ENCODE measurements around the gene P2RX3. TPM values are rescaled to one million over a fixed set of nuclear protein-coding genes. Genes with fewer than 3 reads are reported as not detected.
"Not testable (repeated sequence)": the region's sequence is repeated elsewhere in the genome, so short reads cannot be mapped to it uniquely, and the experiment has no call there.

P2RX3 gene
- not detected in 2 replicates for total RNA-seq

DNA sequence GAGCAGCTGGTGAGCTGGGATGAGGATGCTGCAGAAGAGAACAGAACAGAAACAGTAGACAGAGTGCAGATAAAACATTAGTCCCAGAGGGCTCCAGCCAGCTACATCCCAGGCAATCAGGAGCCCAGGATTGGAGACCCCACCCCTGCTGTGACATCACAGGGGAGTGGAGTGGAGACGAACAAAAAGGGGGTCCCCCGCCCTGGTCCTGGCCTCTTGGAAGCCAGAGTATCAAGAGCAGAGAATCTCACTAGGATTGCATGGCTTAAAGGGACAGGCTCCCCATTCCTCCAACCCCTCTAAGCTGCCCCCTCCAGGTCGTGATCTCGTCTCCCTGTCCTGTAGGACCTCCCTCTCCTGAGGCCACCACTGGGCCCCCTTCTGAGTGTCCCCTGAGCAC, at the start of gene P2RX3:
TSS of gene P2RX3 (plus strand) at position 211 of the 400 bp plus-strand sequence. CDS start 199 bp downstream, outside the sequence.
- H3K9me3 Mint-ChIP-seq, result no peaks in the 10 kb centered on the region
- DNase-seq (ENCODE audit: low spot score), result no peak
- no peak within 1 kb of the TSS for H3K4me3 Mint-ChIP-seq (ENCODE audit: low read depth)
- peaks cover 20% of the 10 kb centered on the region for H3K36me3 Mint-ChIP-seq (ENCODE audit: low read depth)
- peaks cover 27% of the 10 kb centered on the region for H3K4me1 Mint-ChIP-seq (ENCODE audit: low read depth)
- intact Hi-C loops (cut with micrococcal nuclease), result loop anchor here (5.0 to 10.0 kb wide), 3 partner anchors 89 to 457 kb away; partner anchors contain the start of genes SLC43A3 and YPEL4
- peaks cover 12% of the 10 kb centered on the region for H3K27me3 Mint-ChIP-seq (ENCODE audit: low read depth)
- H3K27ac Mint-ChIP-seq, result no peak within 1 kb of the TSS

DNA sequence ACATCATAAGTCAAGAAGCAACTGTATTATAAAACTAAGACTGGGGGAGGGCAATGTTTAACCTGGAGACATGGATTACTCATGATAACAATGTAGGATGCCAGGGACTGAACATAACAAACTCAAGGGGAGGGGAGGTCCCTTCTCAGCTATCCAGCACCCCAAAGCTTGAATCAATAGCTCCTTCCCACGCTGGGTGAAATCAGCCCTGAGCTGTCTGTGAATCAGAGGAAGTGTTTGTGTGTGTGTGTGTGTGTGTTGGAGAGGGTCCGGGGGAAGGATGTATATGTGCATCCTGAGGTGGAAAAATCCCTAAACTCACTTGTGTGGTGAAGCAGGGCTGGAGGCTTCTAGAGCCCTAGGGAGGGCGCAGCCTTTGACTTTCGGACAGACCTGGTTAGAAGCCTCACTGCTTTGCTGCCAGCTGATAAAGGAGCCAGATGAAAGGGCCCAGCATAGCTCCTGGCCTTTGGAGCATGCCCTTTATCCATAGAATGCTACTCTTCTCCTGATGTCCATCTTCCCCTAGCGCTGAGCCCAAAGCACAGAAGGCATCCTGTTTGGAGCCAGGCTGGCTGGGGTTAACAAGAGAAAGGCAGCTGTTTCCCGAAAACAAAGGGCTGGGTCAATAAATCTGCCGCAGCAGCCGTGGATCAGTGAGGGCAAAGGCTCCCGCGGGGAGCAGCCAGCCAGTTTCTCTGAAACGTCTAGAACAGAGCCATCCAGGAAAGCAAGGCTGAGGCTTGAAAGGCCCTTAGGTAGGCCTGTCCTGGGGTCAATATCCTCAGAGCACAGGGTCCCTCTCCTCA, 49.2 kb upstream of the P2RX3 start:
- Mint-ChIP-seq H3K4me3 (ENCODE audit: low read depth) (no peak overlapping the region), H3K27ac (no peak overlapping the region), H3K36me3 (ENCODE audit: low read depth) (no peaks in the 10 kb centered on the region), H3K9me3 (no peaks in the 10 kb centered on the region), H3K27me3 (ENCODE audit: low read depth) (no peaks in the 10 kb centered on the region), H3K4me1 (ENCODE audit: low read depth) (no peaks in the 10 kb centered on the region)
- intact Hi-C loops (cut with micrococcal nuclease), result no loop called here
- no peak for DNase-seq (ENCODE audit: low spot score)

DNA sequence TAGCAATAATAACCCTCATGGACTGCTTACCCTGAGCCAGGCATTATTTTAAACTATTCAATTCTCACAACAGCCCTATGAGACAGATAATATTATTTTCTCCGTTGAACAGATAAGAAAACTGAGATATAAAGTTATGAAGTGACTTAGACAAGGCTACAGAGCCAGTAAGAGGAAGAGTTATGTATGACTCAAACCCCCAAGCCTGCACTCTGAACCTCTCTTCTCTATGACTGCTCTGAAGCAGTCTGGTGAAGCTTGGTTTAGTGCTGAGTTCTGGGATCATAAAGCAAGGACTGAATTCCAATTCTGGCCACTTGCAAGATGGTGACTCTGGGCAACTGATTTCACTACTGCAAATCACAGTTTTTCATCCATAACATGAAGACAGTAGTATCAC, 47.9 kb upstream of the P2RX3 start:
- intact Hi-C loops (cut with micrococcal nuclease), result no loop called here
- H3K4me1 Mint-ChIP-seq (ENCODE audit: low read depth), result no peaks in the 10 kb centered on the region
- H3K4me3 Mint-ChIP-seq (ENCODE audit: low read depth), result no peak overlapping the region
- no peak for DNase-seq (ENCODE audit: low spot score)
- no peaks in the 10 kb centered on the region for H3K9me3 Mint-ChIP-seq
- H3K27ac Mint-ChIP-seq, result no peak overlapping the region
- no peaks in the 10 kb centered on the region for H3K36me3 Mint-ChIP-seq (ENCODE audit: low read depth)
- H3K27me3 Mint-ChIP-seq (ENCODE audit: low read depth), result no peaks in the 10 kb centered on the region

DNA sequence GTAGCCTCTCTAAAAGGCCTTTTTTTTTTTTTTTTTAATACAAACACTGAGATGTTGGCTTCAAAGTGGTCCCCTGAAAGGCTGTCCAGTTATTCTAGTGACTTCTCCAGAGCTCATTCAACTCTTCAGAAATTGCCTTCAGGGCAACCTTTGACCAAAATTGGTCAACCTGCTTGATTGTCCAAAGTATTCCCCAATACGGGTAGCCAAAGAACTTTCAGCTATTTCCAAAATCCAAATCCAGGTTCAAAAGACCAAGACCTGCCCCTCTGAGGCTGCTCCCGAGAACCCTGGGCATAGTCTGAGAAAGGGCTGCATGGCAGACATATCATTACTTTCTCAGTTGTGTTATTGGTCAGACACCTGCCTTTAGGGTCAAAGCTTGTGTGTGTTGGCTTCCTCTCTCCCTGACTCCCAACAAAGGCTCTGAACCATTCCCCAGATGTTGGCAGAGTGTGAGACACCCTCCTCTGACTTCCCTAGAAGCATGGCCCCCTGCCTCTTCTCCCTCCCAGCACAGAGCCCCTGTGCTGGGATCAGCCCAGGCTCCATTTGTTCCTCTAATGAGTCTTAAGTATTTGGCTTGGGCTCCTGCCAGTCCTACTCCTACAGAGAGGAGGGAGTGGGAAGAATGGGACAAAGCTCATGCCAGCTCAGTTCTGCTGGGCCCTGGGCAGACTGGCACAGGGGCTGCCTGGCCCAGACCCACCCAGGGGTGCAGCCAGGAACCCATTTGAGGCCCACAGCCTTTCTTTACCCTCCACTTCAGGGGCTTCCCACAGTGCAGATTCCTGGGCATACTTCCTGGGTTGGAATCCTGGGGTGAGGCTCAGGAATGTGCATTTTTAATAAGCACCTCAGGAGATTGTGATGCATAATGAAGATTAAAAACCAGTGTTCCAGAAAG, 43.7 kb upstream of the P2RX3 start:
- intact Hi-C loops (cut with micrococcal nuclease), result no loop called here
- Mint-ChIP-seq H3K27ac (no peak overlapping the region), H3K9me3 (peaks cover 3% of the 10 kb centered on the region), H3K4me1 (ENCODE audit: low read depth) (no peaks in the 10 kb centered on the region), H3K36me3 (ENCODE audit: low read depth) (peaks cover 10% of the 10 kb centered on the region), H3K4me3 (ENCODE audit: low read depth) (no peak overlapping the region), H3K27me3 (ENCODE audit: low read depth) (no peaks in the 10 kb centered on the region)
- DNase-seq (ENCODE audit: low spot score), result no peak

DNA sequence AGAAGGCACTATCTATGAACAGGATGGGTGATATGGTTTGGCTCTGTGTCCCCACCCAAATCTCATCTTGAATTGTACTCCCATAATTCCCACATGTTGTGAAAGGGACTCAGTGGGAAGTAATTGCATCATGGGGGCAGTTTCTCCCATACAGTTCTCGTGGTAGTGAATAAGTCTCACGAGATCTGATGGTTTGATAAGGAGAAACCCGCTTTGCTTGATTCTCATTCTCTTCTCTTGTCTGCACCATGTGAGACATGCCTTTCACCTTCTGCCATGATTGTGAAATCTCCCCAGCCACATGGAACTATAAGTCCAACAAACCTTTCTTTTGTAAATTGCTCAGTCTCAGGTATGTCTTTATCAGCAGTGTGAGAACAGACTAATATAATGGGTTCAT, 41.9 kb upstream of the P2RX3 start:
- DNase-seq (ENCODE audit: low spot score); H3K4me1 Mint-ChIP-seq (ENCODE audit: low read depth); H3K27me3 Mint-ChIP-seq (ENCODE audit: low read depth); H3K9me3 Mint-ChIP-seq; H3K4me3 Mint-ChIP-seq (ENCODE audit: low read depth); intact Hi-C loops (cut with micrococcal nuclease); H3K27ac Mint-ChIP-seq: not testable (repeated sequence)
- peaks cover 24% of the 10 kb centered on the region for H3K36me3 Mint-ChIP-seq (ENCODE audit: low read depth)

DNA sequence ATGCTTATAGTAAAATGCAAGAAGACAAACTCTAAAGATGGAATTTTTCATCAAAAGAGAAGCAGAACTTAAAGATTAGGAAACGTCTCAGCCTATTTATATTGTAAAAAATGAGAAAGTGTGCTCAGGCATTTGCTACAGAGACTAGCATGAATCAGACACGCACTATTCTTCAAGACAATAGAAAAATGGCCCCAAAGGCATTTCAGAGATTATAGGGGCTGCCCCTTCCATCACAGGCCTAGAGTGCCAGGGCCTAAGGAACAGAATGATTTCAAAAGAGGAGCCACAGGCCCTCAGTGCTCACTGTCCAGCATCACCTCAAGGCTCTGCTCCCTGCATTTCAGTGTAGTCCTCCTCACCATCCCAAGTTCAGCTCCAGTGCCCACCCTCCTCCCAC, 40.9 kb upstream of the P2RX3 start:
- no peaks in the 10 kb centered on the region for H3K4me1 Mint-ChIP-seq (ENCODE audit: low read depth)
- peaks cover 30% of the 10 kb centered on the region for H3K36me3 Mint-ChIP-seq (ENCODE audit: low read depth)
- no peak overlapping the region for H3K27ac Mint-ChIP-seq
- peaks cover 7% of the 10 kb centered on the region for H3K9me3 Mint-ChIP-seq
- intact Hi-C loops (cut with micrococcal nuclease), result no loop called here
- DNase-seq (ENCODE audit: low spot score), result no peak
- no peaks in the 10 kb centered on the region for H3K27me3 Mint-ChIP-seq (ENCODE audit: low read depth)
- H3K4me3 Mint-ChIP-seq (ENCODE audit: low read depth), result no peak overlapping the region

DNA sequence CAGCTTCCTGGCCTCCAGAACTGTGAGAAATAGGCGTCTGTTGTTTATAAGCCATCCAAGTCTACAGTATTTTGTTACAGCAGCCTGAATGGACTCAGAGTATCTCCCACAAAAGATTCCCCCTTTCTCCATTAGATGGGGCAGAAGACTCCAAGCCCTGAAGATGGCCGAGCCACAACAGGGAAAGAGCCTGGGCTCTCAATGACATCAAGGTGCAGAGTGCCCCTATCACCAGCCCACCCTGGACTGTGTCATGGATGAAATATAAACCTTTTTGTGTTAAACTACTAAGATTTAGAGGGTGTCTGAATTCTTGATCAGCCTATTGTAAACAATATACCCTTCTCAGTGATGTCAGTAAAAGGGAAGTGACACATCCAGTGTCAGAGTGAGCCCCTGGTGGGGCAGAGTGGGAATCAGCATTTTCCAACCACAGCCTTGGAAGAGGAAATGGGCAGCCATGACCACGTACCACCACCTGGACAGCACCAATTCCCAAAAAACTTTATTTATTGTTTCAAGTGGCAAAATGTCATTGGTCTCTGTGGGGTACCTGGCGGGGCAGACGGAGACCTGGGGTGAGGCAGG, 38.9 kb upstream of the P2RX3 start:
- no peak overlapping the region for H3K27ac Mint-ChIP-seq
- peaks cover 31% of the 10 kb centered on the region for H3K36me3 Mint-ChIP-seq (ENCODE audit: low read depth)
- H3K4me1 Mint-ChIP-seq (ENCODE audit: low read depth), result no peaks in the 10 kb centered on the region
- H3K27me3 Mint-ChIP-seq (ENCODE audit: low read depth), result no peaks in the 10 kb centered on the region
- intact Hi-C loops (cut with micrococcal nuclease), result no loop called here
- peaks cover 7% of the 10 kb centered on the region for H3K9me3 Mint-ChIP-seq
- DNase-seq (ENCODE audit: low spot score), result no peak
- no peak overlapping the region for H3K4me3 Mint-ChIP-seq (ENCODE audit: low read depth)

DNA sequence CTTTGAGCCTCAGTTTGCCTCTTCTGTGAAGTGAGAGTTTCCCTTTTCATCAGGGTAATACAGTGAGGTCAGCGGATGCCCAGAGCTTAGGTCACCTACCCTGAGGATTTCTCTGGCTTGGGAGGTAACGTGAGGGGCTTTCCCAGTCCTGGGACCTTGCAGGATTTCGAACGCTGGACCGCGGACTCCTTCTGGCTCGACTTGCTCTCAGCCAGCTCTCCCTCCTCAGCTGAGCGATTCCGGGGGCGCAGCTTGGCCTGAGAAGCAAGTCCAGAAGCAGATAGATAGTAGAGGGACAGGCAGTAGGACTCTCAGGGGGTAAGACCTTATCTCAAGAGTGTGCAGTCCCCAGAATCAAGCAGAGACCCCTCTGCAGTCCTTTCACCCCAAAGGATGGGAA, 37.4 kb upstream of the P2RX3 start:
- peaks cover 7% of the 10 kb centered on the region for H3K9me3 Mint-ChIP-seq
- H3K4me3 Mint-ChIP-seq (ENCODE audit: low read depth), result no peak overlapping the region
- H3K4me1 Mint-ChIP-seq (ENCODE audit: low read depth), result no peaks in the 10 kb centered on the region
- intact Hi-C loops (cut with micrococcal nuclease), result no loop called here
- DNase-seq (ENCODE audit: low spot score), result no peak
- peaks cover 31% of the 10 kb centered on the region for H3K36me3 Mint-ChIP-seq (ENCODE audit: low read depth)
- no peak overlapping the region for H3K27ac Mint-ChIP-seq
- no peaks in the 10 kb centered on the region for H3K27me3 Mint-ChIP-seq (ENCODE audit: low read depth)

DNA sequence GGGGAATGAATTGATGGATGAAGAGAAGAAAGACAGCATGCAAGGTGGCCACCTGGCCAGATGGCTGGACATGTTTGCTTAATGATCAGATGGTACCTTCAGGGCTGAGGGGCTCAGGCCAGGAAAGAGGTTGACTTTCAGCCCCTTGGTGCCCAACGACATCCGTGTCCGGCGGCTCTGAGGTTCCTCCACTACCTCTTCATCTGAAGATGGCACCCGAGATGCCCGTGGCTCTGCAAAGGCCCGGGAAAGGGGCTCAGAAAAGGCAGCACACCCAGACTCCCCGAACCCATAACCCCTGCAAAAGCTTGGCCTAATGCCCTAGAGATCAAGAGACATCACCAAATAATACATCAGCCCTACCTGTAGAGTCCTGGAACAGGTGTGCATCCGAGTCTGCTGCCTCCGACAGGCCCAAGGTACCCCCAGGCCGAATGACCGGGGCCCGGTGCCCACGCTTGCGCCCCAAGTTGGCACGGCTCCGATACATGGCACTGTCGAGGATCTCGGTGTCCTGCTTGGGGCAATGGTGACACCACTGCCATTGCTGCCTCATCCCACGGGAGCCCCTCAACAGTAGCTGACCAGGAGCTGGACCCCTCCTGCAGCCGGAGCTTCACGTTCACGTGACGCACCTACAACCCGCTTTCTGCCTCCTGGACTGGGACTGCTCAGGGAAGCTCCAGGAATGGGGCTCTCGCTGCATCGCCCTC, 36.3 kb upstream of the P2RX3 start:
- Mint-ChIP-seq H3K9me3 (peaks cover 7% of the 10 kb centered on the region), H3K4me1 (ENCODE audit: low read depth) (no peaks in the 10 kb centered on the region), H3K27ac (no peak overlapping the region), H3K36me3 (ENCODE audit: low read depth) (peaks cover 31% of the 10 kb centered on the region), H3K27me3 (ENCODE audit: low read depth) (no peaks in the 10 kb centered on the region), H3K4me3 (ENCODE audit: low read depth) (no peak overlapping the region)
- intact Hi-C loops (cut with micrococcal nuclease), result no loop called here
- no peak for DNase-seq (ENCODE audit: low spot score)

DNA sequence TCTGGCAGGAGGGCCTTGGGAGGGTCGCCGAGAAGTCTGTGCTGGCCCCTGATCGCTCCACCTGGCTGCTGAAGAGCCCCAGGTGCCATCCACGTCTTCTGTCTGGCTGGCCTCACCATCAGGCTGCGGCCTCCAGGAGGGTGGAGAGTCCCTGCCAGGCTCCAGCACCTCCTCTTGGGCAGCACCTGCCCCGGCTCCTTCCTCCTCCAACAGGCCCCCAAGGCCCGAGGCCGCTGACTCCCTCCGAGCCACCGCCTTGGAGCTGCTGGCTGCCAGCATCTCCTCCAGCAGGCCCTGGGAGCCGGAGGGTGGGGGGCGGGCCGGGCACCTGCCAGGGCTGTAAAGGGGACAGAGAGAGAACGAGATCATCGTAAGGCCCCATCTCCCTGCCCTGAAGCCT, 35.7 kb upstream of the P2RX3 start:
- H3K9me3 Mint-ChIP-seq, result peaks cover 7% of the 10 kb centered on the region
- peaks cover 31% of the 10 kb centered on the region for H3K36me3 Mint-ChIP-seq (ENCODE audit: low read depth)
- no peak for DNase-seq (ENCODE audit: low spot score)
- intact Hi-C loops (cut with micrococcal nuclease), result no loop called here
- H3K27ac Mint-ChIP-seq, result no peak overlapping the region
- H3K4me1 Mint-ChIP-seq (ENCODE audit: low read depth), result no peaks in the 10 kb centered on the region
- H3K4me3 Mint-ChIP-seq (ENCODE audit: low read depth), result no peak overlapping the region
- H3K27me3 Mint-ChIP-seq (ENCODE audit: low read depth), result no peaks in the 10 kb centered on the region

DNA sequence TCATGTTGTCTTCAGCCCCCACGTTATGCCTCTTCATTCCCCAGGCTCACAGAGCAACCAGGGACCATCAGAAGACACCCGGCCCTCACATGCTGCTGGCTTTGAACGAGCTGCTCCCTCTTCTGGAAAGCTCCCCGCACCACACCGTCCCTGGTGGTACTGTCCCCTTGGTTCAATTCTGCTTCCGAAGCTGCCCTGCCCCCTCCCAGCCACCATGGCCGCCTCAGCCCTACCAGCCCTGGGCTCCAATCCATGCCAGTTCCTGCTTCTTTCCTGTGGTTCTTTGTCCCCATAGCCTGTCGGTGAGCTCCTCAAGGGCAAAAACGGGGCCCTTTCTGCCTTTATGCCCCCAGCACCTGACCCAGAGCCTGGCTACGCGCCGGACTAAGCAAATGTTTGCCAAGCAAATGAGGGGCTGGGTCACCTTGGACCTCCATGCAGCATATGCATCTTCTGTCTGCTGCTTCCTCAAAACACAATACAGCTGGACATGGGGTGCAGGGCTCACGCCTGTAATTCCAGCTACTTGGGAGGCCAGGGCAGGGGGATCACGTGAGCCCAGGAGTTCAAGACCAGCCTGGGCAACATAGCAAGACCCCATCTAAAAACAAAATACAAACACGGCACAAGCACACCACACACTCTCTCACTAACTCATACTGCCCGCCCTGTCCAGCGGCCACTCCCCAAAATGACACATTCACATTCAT, 34.7 kb upstream of the P2RX3 start:
- intact Hi-C loops (cut with micrococcal nuclease), result no loop called here

More for the DNA sequence above, 34.7 kb upstream of the P2RX3 start:
- Mint-ChIP-seq H3K27me3 (ENCODE audit: low read depth) (no peaks in the 10 kb centered on the region), H3K27ac (no peak overlapping the region), H3K36me3 (ENCODE audit: low read depth) (peaks cover 30% of the 10 kb centered on the region), H3K4me3 (ENCODE audit: low read depth) (no peak overlapping the region), H3K4me1 (ENCODE audit: low read depth) (no peaks in the 10 kb centered on the region), H3K9me3 (peaks cover 7% of the 10 kb centered on the region)
- DNase-seq (ENCODE audit: low spot score), result no peak

All from activated T-helper 2 cell treated with anti-CD3 and anti-CD28 coated beads, Interferon-gamma antibody, Interleukin-2, Interleukin-4, amounts not matched to agents 10 μg/mL and 5 μg/mL and 100 μg/mL, durations not matched to agents 14 hours and 24 hours and 36 hours (primary cell).